ENCODE measurements around the gene EPM2AIP1. TPM values are rescaled to one million over a fixed set of nuclear protein-coding genes. Genes with fewer than 3 reads are reported as not detected.
"Not testable (repeated sequence)": the region's sequence is repeated elsewhere in the genome, so short reads cannot be mapped to it uniquely, and the experiment has no call there.

Gene EPM2AIP1
- total RNA-seq, 2 donors from 2014 or later, result 11.8 to 12.1 TPM

GRCh38 chr3:36959821-36960220 lies 33.1 kb downstream of the EPM2AIP1 start:
- peak; percentile 17 for ATAC-seq
- intact Hi-C loops (cut with DNase I, micrococcal nuclease), result loop anchor here in 1 of 2 donors (10.0 kb wide), 1 partner anchor 225 kb away; no protein-coding TSS in a partner anchor

GRCh38 chr3:36957862-36958686 lies 34.9 kb downstream of the EPM2AIP1 start:
- intact Hi-C loops (cut with DNase I, micrococcal nuclease), result loop anchor here in 1 of 2 donors (10.0 kb wide), 1 partner anchor 223 kb away; no protein-coding TSS in a partner anchor
- ATAC-seq, result peak; percentile 63
- no peak for DNase-seq

More at GRCh38 chr3:36959821-36960220, 33.1 kb downstream of the EPM2AIP1 start:
- no peak for DNase-seq

GRCh38 chr3:36957063-36957462 lies 35.9 kb downstream of the EPM2AIP1 start:
- ATAC-seq, result no peak
- no peak for DNase-seq
- intact Hi-C loops (cut with DNase I, micrococcal nuclease), result loop anchor here in 1 of 2 donors (10.0 kb wide), 1 partner anchor 222 kb away; no protein-coding TSS in a partner anchor

- DNase-seq, result no peak
- ATAC-seq, result no peak
- intact Hi-C loops (cut with DNase I, micrococcal nuclease), result loop anchor here in 1 of 2 donors (10.0 kb wide), 1 partner anchor 221 kb away; no protein-coding TSS in a partner anchor
These were observed 36.8 kb downstream of the EPM2AIP1 start for GRCh38 chr3:36956155-36956554.

GRCh38 chr3:36954452-36955134 lies 38.3 kb downstream of the EPM2AIP1 start:
- intact Hi-C loops (cut with DNase I, micrococcal nuclease), result loop anchor here in 1 of 2 donors (10.0 kb wide), 1 partner anchor 220 kb away; no protein-coding TSS in a partner anchor
- no peak for DNase-seq
- ATAC-seq, result peak; percentile 80

GRCh38 chr3:36947814-36948213 lies 45.1 kb downstream of the EPM2AIP1 start:
- DNase-seq; ATAC-seq; intact Hi-C loops (cut with DNase I, micrococcal nuclease): not testable (repeated sequence)

GRCh38 chr3:36945333-36945980 lies 47.5 kb downstream of the EPM2AIP1 start:
- ATAC-seq, result no peak
- DNase-seq, result no peak
- intact Hi-C loops (cut with DNase I, micrococcal nuclease), result no loop called here

GRCh38 chr3:36944641-36945270 lies 48.2 kb downstream of the EPM2AIP1 start, which contains the start of gene TRANK1:
Gene TRANK1 (minus strand): TSS chr3:36945054. CDS start chr3:36944809, 245 bp downstream.
- intact Hi-C loops (cut with DNase I, micrococcal nuclease), result no loop called here
- ATAC-seq (peak; percentile 53), DNase-seq (peak; percentile 69 to 71)

GRCh38 chr3:36944012-36944640 lies 48.8 kb downstream of the EPM2AIP1 start:
- intact Hi-C loops (cut with DNase I, micrococcal nuclease), result no loop called here
- DNase-seq (peak; percentile 49 to 74), ATAC-seq (peak; percentile 64)

- intact Hi-C loops (cut with DNase I, micrococcal nuclease), result no loop called here
- ATAC-seq (no peak), DNase-seq (no peak)
These were observed 49.3 kb downstream of the EPM2AIP1 start for GRCh38 chr3:36943601-36944000.

GRCh38 chr3:36942638-36943248 lies 50.2 kb downstream of the EPM2AIP1 start:
- ATAC-seq (peak; percentile 73), DNase-seq (peak; percentile 46 to 61)
- intact Hi-C loops (cut with DNase I, micrococcal nuclease), result no loop called here

- intact Hi-C loops (cut with DNase I, micrococcal nuclease), result no loop called here
- DNase-seq (no peak), ATAC-seq (no peak)
These were observed 51.3 kb downstream of the EPM2AIP1 start for GRCh38 chr3:36941658-36942057.

GRCh38 chr3:36941162-36941561 lies 51.8 kb downstream of the EPM2AIP1 start:
- intact Hi-C loops (cut with DNase I, micrococcal nuclease), result no loop called here

GRCh38 chr3:36937492-36937891 lies 55.4 kb downstream of the EPM2AIP1 start:
- intact Hi-C loops (cut with DNase I, micrococcal nuclease), result no loop called here
- DNase-seq (no peak), ATAC-seq (no peak)

More at GRCh38 chr3:36941162-36941561, 51.8 kb downstream of the EPM2AIP1 start:
- ATAC-seq, result no peak
- no peak for DNase-seq

Data from left colon (tissue), 2 donors.